ENCODE results near the gene TMOD1.

Gene TMOD1

DNA sequence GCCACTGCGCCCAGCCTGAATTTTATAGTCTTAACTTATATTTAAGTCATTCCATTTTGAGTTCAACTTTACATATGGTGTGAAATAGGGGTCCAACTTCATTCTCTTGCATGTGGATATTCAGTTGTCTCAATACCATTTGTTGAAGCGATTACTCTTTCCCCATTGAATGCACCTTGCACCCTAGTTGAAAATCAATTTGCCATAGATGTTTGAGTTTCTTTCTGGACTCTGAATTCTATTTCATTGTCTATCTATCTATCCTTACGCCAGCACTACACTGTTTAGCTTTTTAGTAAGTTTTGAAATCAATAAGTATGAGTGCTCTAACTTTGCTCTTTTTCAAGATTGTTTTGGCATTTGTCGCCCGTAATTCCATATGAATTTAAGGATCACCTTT, 49.8 kb downstream of the TMOD1 start:
- no peak for DNase-seq

DNA sequence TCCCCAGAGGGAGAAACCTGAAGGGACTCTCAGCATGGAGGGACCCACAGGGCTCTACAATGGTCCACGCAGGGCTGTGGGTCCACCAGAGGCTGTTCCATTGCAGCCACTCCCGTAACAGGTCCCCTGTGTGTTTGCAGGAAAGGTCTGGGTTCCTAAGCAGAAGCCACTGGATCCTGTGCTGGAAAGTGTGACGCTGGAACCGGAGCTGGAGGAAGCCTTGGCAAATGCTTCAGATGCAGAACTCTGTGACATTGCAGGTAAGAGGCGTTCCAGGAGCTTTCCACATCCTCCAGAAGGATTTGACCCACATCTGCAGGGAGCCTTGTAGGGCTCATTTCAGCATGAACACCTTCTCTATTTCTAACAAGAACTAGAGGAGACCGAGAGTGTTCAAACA, 51.7 kb downstream of the TMOD1 start:
- DNase-seq, result no peak

DNA sequence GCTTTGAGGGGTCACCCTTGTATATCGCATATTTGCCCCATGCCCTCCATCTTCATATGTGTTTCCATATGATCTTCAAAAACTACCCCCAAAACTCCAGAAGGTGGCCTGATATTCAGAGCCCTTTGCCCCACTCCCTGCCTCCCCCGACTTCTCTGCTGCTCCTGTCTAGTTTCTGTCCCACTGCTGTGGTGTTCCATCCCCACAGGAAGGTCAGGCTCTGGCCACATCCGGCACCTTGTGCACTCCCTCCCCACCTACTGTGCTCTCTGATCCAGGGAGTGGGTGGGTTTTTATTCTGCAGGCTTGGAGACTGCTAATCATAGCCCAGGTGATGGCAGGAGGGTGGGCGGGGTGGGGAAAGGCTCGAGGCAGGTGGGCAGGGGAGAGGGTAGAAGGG, 52.4 kb downstream of the TMOD1 start:
- DNase-seq, result no peak

DNA sequence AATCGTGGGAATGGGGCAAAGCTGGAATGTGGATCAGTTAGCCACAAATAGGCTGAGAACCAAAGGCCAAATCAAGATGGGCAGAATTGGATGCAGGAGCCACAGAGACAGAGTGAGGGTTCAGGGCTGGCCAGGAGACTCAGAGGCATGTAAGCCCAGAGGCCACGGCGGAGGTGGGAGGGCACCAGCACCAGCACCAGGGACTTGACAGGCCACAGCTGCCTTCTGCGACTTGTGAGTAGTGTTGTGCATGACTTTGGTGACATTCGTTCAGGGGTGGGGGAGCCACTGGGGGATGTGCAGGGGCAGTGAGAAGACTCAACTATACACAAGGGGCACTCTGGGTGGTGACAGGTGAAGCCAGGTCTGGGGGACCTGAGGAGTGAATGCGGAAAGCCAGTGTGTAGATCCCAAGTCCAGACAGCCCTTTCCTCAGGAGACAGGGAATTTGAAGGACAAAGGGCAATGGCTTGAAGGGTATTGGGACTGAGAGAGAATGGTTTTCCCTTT, 53.2 kb downstream of the TMOD1 start:
- DNase-seq, result no peak

DNA sequence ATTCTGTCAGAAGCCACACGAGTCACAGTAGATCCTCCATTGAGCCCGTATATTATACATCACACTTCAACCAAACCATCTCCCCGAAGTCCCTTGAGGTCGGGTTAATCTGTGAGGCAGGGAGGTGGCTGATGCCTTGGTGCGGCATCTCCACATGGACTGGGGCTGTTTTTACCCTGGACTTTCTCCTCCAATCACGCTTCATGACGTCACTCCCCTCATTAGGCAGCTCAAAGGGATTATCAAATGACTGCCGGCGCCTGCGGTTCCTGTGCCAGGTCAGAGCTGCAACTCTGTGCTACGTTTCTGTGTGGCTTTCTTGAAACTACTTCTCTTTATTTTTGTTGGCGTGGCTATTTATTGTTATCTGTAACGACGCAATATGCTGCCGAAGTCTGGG, 53.7 kb downstream of the TMOD1 start:
- DNase-seq, result no peak

DNA sequence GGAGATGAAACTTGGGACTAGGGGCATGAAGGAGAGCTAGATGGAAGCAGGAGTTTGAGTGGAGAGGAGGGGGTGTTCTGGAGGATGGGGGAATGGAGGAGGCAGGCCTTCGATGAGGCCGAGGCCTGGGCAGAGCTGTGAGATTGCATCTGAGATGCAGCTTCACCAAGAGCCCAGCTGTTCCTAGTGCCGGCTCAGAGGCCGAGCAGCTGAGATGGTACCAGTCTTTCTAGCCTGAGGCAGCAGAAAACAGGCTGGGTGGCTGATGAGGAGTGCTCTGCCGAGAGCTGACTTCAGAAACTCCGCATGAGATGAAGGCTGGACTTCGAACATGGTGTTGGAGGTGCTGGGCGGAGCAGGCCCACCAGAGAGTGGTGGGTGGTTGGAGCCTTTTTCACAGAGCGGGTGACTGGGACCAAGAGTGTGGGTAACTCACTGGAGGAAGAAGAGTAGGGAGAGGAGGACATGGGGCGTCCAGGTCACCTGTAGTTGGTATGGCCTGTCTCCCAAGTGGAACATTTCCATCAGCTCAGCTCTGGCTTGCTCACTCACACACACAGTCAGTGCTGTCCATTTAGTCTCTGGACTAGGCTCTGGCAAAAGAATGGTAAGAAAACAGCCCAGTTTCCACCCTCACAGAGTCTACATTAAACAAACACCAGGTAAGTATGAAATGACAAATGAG, 54.7 kb downstream of the TMOD1 start:
- DNase-seq, result no peak

DNA sequence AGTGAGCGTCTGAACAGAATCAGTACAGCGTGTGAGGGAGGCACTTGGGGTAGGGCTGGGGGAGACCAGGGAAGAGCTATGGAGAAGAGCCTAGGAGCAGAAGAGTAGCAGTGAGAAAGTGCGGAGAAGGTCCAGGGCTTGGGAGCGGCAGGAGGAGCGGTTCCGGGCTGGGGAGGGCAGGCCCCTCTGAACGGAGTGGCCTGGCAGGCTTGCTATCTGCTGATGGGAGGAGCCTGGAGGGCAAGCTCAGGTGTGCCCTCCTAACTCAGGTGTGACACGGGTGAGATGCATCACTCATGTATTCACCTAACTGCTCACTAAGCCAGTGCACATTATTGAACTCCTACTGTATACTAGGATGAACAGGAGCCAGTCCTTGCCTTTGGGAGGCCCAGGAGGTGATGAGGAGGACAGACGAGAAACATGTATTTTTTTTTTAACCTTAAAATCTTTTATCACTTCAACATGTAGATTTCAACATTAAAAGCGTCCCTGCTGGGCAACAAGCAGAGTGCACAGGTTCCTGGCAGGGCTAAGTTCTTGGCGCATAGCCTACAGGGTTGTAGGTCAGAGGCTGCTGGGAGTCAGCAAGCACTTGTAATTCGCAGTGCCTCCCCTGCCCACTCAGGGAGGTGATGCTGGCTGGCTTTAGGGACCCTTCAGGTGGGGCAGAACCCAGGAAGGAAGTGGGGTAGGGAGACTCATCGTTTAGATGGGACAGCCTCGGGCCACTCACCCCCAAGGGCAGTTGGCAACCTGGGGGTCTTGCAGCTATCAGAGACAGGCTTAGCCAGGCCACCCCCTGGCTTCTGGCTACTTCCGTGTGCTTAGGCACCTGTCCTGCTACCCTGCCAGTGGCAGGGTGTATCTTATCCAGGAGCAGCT, 55.5 kb downstream of the TMOD1 start:
- DNase-seq, result no peak

DNA sequence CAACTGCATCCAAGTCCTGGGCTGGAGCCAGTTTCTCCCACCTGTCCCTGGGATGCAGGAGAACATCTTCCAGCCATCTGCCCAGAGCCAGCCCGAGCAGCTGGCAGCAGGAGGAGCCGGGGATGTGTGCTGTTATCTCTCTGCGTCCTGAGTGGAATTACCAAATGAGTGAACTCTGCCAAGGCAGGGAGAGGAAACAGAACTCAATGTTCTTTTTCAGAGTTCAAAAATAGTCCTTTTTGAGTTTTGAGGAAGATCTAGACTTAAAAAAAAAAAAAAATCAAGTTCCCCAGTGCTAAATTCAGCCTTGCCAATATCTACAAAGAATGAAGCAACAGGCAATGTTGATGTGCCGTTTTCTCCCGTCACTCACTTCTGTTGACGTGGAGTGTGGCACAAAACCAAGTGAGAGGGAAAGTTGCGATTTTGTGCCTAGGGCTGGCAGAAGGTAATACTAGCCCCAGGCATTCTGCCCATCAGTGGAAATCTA, 56.2 kb downstream of the TMOD1 start:
- no peak for DNase-seq

DNA sequence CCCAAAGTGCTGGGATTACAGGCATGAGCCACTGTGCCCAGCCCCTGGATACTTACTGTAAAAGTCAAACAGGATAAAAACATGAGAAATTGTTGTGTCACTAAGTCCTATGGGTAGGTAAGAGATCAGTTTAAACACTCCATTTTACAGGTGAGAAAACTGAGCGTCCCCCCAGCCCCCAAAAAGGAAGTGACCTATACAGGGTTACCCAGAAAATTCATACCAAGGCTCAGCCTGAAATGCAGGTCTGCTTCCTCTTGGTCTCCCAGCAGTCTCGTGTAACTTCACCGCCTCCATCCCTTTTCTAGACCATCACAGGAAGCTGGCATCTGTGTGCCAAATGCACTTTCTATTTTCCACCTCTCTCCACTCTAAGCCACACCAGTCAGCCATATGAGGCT, 57.2 kb downstream of the TMOD1 start:
- DNase-seq, result no peak

DNA sequence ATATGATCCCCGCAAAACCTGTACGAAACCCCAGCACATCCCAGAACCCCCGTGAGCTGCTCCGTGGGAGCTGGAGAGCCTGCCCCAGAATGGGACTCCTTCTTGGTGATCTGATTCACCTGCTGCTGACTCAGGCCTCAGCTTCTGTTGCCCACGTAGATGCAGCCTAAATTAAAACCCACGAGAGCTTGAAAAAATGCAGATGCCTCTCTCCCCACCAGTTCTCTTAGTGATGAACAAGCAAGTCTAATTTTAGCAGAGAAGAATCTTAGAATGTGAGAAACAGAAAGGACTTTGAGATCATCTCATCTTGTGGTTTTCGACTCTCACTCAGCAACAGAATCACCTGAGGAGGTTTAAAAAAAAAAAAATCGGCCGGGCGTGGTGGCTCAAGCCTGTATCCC, 57.6 kb downstream of the TMOD1 start:
- DNase-seq, result no peak

DNA sequence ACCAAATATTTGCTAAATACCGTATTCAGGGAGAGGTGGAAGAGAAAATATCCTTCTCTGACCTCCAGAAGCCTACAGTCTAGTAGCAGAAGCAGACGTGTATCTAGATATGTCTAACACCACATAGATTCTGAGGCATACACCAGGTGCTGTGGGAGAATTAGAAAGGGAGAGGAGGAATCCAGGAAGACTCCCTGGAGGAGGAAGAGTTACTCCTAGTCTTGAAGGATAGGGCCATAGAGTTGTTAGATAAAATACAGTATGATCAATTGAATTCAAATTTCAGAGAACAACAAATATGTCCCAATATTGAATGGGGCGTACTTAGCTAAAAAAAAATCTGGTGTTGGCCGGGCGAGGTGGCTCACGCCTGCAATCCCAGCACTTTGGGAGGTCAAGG, 58.7 kb downstream of the TMOD1 start:
- no peak for DNase-seq

DNA sequence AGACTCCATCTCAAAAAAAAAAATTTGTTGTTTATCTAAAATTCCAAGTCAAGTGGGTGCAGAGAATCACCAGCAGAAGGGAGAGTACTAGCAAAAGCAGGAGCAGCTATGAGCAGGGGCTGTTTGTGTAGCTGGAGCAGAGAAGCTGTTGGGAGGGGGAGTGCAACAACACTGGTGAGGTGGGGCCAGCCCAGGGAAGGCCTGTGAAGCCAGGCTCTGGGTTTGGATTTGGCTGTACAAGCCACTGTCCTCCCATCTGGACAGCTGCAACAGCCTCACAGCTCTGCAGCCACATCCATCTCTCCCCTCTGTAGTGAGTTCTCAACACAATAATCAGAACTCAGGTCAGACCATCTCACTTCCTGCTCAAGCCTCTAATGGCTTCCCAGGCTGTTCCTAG, 59.4 kb downstream of the TMOD1 start:
- DNase-seq, result no peak

DNA sequence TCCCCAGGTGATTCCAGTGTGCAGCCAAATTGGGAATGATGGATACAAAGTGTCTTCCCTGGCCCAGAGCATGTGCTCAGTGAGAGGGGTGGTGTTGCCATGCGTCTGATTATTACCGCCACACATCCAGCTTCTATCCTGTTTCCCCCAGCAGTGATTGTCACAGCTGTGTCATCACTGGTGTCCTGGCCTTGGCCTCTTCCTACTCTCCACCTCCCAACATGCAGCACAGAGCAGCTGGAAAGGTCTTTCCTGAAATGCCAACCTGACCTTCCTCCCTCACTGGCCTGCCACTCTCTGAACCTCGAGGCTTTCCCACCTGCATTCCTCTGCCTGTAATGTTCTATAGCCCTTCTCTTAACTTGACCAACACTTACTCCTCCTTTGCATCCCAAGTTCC, 60.0 kb downstream of the TMOD1 start:
- no peak for DNase-seq

DNA sequence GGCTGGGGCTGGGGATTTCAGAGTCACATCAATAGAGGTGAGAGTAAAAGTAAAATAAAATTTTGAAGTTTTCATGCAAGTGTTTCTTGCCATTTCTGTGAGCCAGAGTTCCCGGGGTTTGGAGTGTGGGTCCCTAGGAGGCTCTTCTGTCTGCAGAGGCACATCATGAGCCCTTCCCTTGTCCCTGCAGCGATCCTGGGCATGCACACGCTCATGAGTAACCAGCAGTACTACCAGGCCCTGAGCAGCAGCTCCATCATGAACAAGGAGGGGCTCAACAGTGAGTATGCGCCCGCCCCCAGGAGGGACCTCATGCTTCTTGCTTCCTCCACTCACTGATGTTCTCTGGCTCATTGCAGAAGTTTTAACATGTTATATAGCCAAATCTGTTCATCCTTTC, 61.1 kb downstream of the TMOD1 start:
- DNase-seq, result no peak

DNA sequence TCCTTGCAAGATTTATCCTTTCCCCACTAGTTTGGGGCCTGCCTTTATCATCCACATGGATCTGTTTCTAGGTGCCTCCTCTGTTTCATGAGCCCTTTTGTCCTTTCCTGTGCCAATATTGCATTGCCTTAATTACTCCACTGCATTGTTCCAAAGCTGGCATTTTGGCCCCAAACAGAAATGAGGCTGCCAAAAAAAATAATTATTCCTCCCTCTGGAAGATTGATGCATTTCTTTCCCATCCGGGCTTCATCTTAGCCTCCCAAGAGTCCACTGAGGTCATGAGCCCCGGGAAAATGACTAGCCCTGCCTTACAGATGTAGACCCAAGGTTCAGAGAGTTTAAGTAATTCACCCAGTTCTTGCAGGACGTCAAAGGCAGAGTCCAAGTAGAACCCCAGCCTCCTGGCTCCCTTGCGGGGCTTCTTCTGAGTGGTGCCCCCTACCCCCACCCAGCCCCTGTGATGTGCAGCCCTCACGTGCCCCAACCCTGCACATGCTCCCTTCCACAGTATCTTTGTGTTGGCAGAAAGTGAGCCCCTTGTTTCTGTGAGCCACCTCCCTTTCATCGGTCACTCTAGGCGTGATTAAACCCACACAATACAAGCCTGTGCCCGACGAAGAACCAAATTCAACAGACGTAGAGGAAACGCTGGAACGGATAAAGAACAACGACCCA, 62.1 kb downstream of the TMOD1 start:
- no peak for DNase-seq

DNA sequence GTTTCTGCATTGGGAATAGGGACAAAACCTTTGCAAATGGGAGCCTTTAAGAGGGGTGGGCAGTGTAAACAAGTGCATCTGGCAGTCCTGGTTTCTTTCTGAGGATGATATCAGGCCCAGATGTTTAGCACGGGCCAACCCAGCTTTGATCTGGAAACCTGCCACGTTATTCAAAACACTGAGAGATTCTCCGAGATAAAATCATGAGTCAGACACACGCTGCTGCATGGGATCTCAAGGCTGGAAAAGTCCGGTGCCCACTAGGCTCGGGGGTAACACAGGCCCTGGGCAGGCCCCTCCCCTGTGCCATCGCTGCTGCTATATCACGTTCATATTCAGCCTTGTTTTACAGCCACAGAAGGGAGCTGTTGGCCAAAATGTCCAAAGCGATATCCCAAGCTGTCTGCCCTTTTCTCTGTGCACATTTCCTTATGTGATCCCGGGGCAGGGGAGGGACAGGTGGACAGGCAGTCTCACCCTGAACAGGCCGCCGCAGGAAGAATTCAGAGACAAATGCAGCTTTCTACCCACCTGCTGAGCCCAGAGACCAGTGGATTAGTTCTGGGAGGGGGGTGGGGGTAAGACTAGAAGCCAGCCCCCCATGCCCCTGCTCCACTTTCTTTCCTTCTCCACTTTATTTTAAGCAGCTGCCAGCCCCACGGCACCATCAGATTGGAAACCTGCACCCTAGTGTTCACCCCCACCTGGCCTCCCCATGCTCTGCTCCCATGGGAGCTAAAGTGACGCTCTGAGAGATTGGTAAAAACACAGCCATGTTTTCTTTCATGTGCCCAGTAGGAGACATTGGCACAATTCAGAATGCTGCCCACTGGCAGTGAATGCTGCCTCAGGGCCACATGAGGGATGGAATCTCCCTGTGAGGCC, 63.1 kb downstream of the TMOD1 start:
- no peak for DNase-seq

DNA sequence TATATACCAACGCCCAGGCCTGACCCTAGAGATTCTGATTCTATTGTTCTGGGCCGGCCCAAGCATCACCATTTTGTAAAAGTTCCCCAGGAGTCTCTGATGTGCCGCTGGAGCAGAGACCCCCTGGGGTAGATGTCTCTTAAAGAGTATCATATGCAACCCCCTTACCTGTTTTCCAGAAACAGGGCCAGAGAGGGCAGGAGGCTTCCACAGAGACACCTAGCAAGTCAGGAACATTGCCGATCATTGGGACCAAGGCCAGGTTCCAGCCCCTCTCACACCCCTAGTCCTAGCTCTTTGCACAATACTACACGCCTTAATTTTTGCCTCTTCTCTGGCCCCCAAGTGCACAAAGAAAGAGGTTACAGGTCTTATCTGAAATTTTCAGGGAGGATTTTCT, 63.8 kb downstream of the TMOD1 start:
- no peak for DNase-seq

DNA sequence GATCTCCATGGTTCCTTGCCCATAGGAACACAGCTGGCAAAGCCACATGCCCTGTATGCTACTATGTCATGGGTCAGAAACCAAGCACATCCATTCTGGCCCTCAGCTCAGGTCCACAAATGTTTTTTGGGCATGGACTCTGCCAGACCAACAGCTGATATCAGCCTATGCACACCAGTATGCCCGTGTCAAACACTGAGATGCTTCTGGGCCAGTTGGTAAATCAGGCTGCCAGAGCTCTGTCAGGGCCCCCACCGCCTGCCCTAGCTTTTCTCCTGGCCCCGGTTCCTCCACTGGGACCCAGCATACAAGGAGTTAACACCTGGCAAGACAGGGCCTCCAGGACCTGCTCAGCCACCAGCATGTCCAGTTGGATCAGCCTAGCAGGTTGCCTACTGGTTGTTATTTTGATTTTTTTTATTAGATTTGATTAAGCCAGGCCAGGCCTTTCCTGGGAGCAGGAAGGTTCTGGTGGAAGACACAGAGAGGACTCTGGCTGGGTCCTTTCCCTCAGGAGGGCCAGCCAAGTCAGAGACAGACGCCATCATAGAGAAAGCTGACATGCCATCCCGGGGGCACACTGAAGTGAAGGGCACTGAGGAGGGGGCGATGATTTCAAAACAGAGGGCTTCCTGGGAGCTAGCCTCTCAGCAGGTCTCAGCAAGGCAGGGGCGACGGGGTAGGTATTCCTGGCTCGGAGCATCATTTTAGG, 65.9 kb downstream of the TMOD1 start:
- no peak for DNase-seq

DNA sequence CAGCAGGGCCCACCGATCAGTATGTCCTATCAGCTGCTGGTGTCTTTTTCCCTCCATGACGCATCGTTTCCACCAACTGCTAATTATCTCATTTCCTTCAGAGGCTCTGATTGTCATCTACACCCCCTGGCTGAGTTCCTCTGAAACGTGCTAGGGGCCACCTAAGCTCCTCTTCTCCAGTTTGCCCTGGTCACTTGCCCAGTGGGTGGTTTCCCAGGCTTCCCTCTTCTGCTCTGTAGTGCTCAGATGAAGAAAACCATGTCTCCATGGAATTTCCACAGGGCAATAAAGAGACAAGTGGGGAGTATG, 66.4 kb downstream of the TMOD1 start:
- DNase-seq, result no peak

DNA sequence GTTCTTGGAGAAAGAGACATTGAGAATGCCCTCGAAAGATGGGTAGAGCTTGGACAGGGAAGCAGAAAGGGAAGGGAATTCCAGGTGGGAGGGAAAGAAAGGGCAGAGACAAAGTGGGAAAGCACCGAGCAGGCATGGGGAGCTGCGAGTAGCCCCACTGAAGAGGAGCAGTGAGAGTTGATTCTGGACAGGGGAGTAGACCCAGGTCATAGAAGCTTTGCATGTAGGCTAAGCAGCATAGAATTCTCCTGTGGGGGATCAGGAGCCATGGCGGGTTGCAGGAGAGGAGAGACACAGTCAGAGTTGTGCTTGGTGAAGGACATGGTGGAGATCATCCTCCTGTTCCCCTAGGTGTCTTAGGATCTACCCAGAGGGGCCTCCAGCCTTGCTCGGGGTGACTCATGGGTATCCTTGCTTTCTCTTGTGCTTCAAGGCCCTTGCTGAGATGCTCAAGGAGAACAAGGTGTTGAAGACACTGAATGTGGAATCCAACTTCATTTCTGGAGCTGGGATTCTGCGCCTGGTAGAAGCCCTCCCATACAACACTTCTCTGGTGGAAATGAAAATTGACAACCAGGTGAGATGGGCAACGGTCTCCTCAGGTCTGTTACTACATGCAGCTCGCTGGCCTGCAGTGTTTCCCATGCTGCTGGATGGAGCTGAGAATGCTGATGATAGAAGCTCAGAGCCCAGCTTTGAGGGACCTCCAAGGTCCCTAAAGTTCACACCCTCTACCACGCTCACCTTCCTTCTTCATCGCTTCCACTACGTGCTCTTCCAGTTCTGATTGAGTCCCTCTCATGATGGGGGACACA, 67.2 kb downstream of the TMOD1 start:
- no peak for DNase-seq

DNA sequence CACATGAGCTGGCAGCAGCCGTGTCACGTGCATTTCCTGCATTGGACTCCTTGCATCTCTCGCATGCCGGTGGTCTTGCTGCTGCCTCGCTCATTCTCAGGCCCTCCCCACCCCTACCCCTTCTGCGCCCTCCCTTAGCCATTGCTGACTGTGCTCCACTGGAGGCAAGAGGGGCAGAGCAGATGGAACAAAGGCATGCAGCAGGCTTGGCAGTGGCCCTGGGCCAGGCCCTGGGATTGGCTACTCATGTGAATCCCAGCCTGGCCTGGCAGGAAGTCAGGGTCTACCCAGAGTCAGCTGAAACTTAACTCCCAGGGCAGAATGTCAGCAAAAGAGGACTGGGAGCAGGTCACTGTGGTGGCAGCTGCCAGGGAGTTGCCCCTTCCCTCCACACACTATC, 69.4 kb downstream of the TMOD1 start:
- DNase-seq, result no peak
